WTC11 (cell line): Measurements from ENCODE around the gene NPTX1. TPM values are rescaled to one million over a fixed set of nuclear protein-coding genes. Genes with fewer than 3 reads are reported as not detected.

Experiments used
- ATAC-seq: fragments of 200-7000 bp; cut with Tn5 transposase; 2 replicates; pipeline ENCODE4 v1.10.0; 2021; ENCODE audit warnings: mild to moderate bottlenecking, moderate library complexity
- CTCF ChIA-PET: fragments of 300-600 bp; sonication (Branson Sonifier 250); formaldehyde crosslinking; loops from one replicate; lab custom pipeline; 2021; ENCODE audit warnings: antibody characterized with exemption; lab: Charles Lee
- POLR2A ChIA-PET: fragments of 350-600 bp; sonication (Branson Sonifier 250); formaldehyde crosslinking; loops from one replicate; lab custom pipeline; 2021; ENCODE audit warnings: antibody characterized with exemption; lab: Charles Lee
- DNase-seq: peaks from one replicate; pipeline ENCODE4 v3.0.0; 2021; ENCODE audit warnings: low spot score
- H3K27ac Mint-ChIP-seq: 2 replicates; pipeline ENCODE4 v1.8.0; 2021; ENCODE audit warnings: mixed read lengths
- H3K27me3 Mint-ChIP-seq: 2 replicates; pipeline ENCODE4 v1.8.0; 2021; ENCODE audit warnings: low read depth, mild to moderate bottlenecking, moderate library complexity, mixed read lengths
- H3K36me3 Mint-ChIP-seq: 2 replicates; pipeline ENCODE4 v1.8.0; 2021; ENCODE audit warnings: mixed read lengths
- H3K4me1 Mint-ChIP-seq: 2 replicates; pipeline ENCODE4 v1.8.0; 2022; ENCODE audit warnings: mixed read lengths
- H3K4me3 Mint-ChIP-seq: 2 replicates; pipeline ENCODE4 v1.8.0; 2021; ENCODE audit warnings: mild to moderate bottlenecking, moderate library complexity, mixed read lengths
- H3K9me3 Mint-ChIP-seq: 2 replicates; pipeline ENCODE4 v1.8.0; 2021; ENCODE audit warnings: mixed read lengths
- AR ChIP-seq: fragments of 250-450 bp; sonication (Bioruptor Pico); IDR thresholded peaks from 2 replicates; pipeline ENCODE4 v1.9.0; 2021; ENCODE audit warnings: mild to moderate bottlenecking
- CBFB ChIP-seq: sonication (generic); formaldehyde crosslinking; IDR thresholded peaks from 2 replicates; pipeline ENCODE4 v1.8.1; 2022; ENCODE audit warnings: mild to moderate bottlenecking, low read depth, missing genetic modification reagents
- E2F4 ChIP-seq: sonication (generic); formaldehyde crosslinking; IDR thresholded peaks from 2 replicates; pipeline ENCODE4 v1.8.1; 2022; ENCODE audit warnings: low read depth, mild to moderate bottlenecking, moderate library complexity, missing genetic modification reagents, borderline replicate concordance
- GABPB1 ChIP-seq: sonication (generic); formaldehyde crosslinking; IDR thresholded peaks from 2 replicates; pipeline ENCODE4 v1.8.1; 2023; ENCODE audit warnings: mild to moderate bottlenecking, missing genetic modification reagents
- GTF2I ChIP-seq: fragments of 250-450 bp; sonication (Bioruptor Pico); conservative IDR thresholded peaks from 2 replicates; pipeline ENCODE4 v1.4.0; 2021; ENCODE audit warnings: mild to moderate bottlenecking
- HMGA2 ChIP-seq: fragments of 250-450 bp; sonication (Bioruptor Pico); IDR thresholded peaks from 2 replicates; pipeline ENCODE4 v1.4.0; 2021; ENCODE audit warnings: mild to moderate bottlenecking, moderate library complexity
- IRF2 ChIP-seq: sonication (generic); formaldehyde crosslinking; IDR thresholded peaks from 2 replicates; pipeline ENCODE4 v1.8.0; 2022; ENCODE audit warnings: low read depth, missing genetic modification reagents, borderline replicate concordance
- MXD4 ChIP-seq: fragments of 250-450 bp; sonication (Bioruptor Pico); IDR thresholded peaks from 2 replicates; pipeline ENCODE4 v1.8.0; 2021; ENCODE audit warnings: mild to moderate bottlenecking, moderate library complexity, borderline replicate concordance
- NR1H2 ChIP-seq: sonication (generic); formaldehyde crosslinking; IDR thresholded peaks from 2 replicates; pipeline ENCODE4 v1.9.0; 2021; ENCODE audit warnings: mild to moderate bottlenecking, moderate library complexity, missing genetic modification reagents
- NR2C2 ChIP-seq: sonication (generic); formaldehyde crosslinking; IDR thresholded peaks from 2 replicates; pipeline ENCODE4 v1.8.0; 2022; ENCODE audit warnings: mild to moderate bottlenecking, missing genetic modification reagents
- SMAD4 ChIP-seq: sonication (generic); formaldehyde crosslinking; IDR thresholded peaks from 2 replicates; pipeline ENCODE4 v1.8.0; 2022; ENCODE audit warnings: mild to moderate bottlenecking, missing genetic modification reagents
- TP53 ChIP-seq: sonication (generic); formaldehyde crosslinking; IDR thresholded peaks from 2 replicates; pipeline ENCODE4 v1.8.1; 2023; ENCODE audit warnings: mild to moderate bottlenecking, missing genetic modification reagents
- ZNF423 ChIP-seq: fragments of 250-450 bp; sonication (Bioruptor Pico); IDR thresholded peaks from 2 replicates; pipeline ENCODE4 v2.1.2; 2022; ENCODE audit warnings: mild to moderate bottlenecking, moderate library complexity
- ZNF425 ChIP-seq: fragments of 250-450 bp; sonication (Bioruptor Pico); conservative IDR thresholded peaks from 2 replicates; pipeline ENCODE4 v1.9.0; 2021; ENCODE audit warnings: mild to moderate bottlenecking
- total RNA-seq: library from RNA; stranded (reverse); gene quantifications from 3 replicates; pipeline ENCODE4 v1.2.3, GENCODE V29; 2021

Gene NPTX1
- total RNA-seq, 1 experiment from 2014 or later = 15.1 TPM

GRCh38 chr17:80432961-80433550, 43.4 kb downstream of the NPTX1 start:
- H3K27me3 Mint-ChIP-seq = peaks cover 12% of the 10 kb centered on the region
- ATAC-seq (no peak), DNase-seq (no peak)
- no peak overlapping the region for H3K27ac Mint-ChIP-seq
- TF ChIP-seq GTF2I (CRISPR knock-in tag) (no peak), NR2C2 (CRISPR knock-in tag) (no peak)
- TF ChIP-seq, all 79 proteins: peak for 0
- POLR2A ChIA-PET = no interaction called here
- Mint-ChIP-seq H3K36me3 (no peaks in the 10 kb centered on the region), H3K9me3 (peaks cover 3% of the 10 kb centered on the region; the same call in 1 of the 2 replicates), H3K4me1 (no peaks in the 10 kb centered on the region), H3K4me3 (no peak overlapping the region)
- CTCF ChIA-PET = no interaction called here

- Mint-ChIP-seq H3K27ac (no peak overlapping the region), H3K27me3 (peaks cover 12% of the 10 kb centered on the region), H3K4me1 (no peaks in the 10 kb centered on the region), H3K4me3 (no peak overlapping the region), H3K36me3 (no peaks in the 10 kb centered on the region), H3K9me3 (peaks cover 3% of the 10 kb centered on the region; the same call in 1 of the 2 replicates)
- ChIA-PET POLR2A (no interaction called here), CTCF (no interaction called here)
- ATAC-seq (no peak), DNase-seq (no peak)
- no peak for TF ChIP-seq GABPB1
- TF ChIP-seq ZNF423 (CRISPR knock-in tag) = no peak
- TF ChIP-seq ZNF425 (CRISPR knock-in tag) = no peak
- TF ChIP-seq NR1H2 (CRISPR knock-in tag) = no peak
- TF ChIP-seq SMAD4 (CRISPR knock-in tag) = no peak
- TF ChIP-seq IRF2 (CRISPR knock-in tag) = no peak
- no peak for TF ChIP-seq E2F4 (CRISPR knock-in tag)
- TF ChIP-seq AR (CRISPR knock-in tag) = no peak
- TF ChIP-seq HMGA2 (CRISPR knock-in tag) = no peak
- no peak for TF ChIP-seq TP53 (CRISPR knock-in tag)
- no peak for TF ChIP-seq MXD4 (CRISPR knock-in tag)
- no peak for TF ChIP-seq CBFB (CRISPR knock-in tag)
These were observed 44.0 kb downstream of the NPTX1 start for GRCh38 chr17:80432350-80432955.
